Measurements from ENCODE around the gene SCG5.

Gene SCG5

DNA sequence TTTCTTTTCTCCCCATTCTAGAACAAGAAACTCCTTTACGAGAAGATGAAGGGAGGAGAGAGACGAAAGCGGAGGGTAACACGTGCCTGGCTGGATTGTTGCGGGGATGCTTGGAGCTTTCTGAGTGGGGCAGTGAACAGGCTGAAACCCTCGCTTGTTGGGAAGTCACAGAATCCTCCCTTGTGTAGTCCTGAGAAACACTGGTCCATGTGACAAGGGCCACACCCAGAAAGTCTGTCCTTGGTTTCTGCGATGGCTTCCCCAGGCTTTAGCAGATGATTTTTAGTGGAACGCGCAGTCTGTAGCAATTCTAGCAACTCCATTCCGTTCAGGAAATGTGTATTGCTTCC lies 50.2 kb downstream of the SCG5 start:
- DNase-seq (ENCODE audit: low read depth in 2 of 2): no peak

DNA sequence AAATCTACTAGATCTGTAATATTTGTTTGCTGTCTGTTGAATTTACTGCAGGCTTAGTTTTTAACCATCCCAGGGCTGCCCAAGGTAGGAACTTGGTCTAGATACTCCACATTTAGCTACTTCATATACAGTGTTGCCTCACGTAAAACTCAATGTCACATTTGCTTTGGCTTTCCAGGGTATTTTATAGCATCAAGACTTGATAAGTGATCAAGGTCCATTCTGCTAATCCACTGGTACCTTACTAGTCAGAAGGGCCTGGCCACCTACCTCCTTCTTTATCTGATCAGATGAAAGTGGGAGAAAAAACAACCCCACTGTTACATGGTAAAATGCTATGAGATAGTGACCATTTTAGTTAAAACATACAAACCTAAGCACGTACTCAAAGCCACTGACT lies 50.8 kb downstream of the SCG5 start:
- DNase-seq (ENCODE audit: low read depth in 2 of 2): no peak

DNA sequence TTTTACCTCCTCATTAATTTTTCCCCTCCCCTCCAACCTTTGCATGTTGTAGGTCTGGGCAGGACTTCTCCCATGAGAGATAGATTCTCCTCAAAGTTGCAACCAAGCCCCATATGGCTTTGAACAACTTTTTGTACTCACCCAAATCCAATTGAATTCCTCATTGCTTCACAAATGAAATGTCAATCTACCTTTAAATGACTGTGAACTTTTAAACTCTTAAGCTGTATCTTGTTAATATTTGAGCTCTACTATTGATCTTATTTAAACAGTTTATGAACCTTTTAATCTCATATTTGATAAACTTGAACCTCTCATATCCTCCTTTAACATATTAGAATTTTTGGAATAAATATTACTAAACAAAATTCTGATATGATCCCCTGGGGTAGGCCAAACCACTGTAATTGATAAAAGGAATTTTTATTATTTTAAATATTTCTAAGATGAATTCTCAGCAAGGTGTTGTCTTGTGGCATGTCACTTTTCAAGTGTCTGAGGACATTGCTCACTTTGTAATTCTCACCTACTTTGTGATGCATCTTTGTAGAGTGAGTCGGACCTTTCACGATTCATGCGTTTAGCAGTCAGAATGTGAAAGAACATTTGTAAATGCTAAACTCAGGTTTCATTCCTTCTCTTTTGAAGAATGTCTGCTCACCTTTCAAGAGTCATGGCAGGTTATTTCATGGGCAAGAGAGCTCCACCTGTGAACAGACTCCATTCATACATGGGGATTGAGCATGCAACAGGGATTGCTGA lies 52.9 kb downstream of the SCG5 start:
- DNase-seq (ENCODE audit: low read depth in 2 of 2): no peak

DNA sequence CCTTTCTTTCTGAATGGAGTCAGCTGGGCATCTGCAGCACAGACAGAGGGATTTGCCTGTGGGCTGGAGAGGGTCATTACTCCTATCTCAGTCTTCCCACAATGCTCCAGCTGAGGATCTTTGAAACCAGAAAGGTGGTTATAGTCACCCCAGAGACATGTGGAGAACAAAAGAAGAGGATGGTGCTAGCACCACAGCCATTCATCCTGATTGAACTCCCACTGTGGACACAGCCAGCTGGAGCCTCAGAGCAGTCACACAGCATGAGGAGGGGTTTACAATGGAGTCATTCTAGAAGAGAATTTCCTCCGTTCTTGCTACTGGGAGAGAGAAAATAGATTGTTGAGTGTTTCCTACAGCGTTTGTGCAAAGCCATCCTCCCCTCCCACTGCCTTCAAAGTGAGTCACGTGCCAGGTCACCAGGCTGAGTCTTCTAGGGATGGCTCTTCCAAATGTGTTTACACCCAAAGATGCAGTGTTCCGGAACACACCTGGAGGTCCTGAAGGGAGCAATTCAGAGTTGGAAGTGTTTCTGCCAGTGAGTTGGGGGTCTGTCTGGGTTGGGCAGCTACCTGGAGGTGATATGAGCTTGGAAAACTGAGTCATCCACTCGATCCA lies 57.4 kb downstream of the SCG5 start:
- DNase-seq (ENCODE audit: low read depth in 2 of 2): no peak

DNA sequence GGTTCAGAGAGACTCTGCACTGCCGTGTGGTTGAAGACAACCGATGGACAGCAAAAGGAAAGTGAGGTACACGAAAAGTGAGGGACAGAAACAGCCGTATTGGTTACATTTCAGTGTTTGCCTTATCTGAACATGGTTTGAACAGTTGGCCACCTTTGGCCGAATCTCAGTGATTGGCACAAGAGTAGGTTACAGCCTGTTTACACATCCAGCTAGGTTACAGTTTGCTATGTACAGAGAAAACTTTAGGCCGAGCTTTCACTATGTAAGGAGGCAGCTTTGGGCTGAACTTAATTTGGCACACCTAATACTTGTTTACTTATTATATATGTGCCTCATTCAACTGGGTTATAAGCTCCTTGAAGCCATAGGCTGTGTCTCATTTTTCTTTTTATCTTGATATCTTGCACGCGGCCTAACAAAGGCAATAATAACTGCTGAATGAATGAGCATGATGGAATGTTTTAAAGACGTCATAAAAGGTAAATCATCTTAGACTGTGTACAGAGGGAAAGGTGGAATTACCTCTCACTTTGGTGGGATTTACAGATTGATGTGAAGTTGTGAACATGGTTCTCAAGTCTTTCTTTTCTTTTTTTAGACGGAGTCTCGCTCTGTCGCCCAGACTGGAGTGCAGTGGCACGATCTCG lies 59.1 kb downstream of the SCG5 start:
- no peak for DNase-seq (ENCODE audit: low read depth in 2 of 2)

DNA sequence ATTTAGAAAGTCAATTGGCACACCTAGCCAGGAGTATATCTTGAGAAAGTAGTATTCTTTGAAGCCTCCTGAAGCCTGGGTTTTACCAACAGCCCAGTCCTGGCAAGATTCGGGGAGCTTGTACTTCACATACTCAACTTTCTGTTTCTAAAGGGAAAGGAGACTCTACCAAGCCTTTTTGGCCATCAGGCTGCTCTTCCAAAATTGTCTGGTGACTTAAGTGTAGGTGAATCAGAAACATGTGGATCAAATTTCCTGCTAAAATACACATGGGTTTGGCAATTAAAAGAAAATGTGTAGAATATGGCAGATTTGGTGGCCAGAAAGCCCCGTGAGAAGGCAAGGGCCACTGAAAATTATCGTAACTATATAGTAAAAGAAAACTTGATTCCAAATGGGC lies 60.4 kb downstream of the SCG5 start:
- no peak for DNase-seq (ENCODE audit: low read depth in 2 of 2)

DNA sequence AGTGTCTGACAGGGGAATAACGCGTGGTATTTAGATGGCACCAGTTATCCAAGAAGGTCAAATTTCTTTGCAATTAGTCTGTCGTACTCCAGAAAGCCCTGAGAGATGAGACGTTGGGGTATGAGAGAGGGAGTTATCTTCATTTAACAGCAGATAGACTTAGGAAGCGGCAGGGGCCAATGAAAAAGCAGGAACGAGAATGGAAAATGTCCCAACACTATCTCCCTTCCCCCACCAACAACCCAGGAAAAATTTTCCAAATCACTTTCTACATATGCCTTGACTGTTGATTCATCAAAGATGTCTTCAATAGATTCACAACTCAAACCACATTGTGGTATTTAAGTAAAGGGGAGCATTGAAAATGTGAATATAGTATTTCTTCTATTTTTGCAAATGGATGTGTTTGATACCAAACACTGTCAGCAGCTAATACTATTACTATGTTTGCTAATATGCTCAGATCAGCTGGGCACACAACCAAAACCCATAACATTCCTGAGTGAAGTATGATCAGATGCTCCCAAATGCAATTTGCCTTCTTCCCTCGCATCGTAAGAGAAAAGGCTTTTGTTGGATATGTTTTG lies 63.0 kb downstream of the SCG5 start:
- no peak for DNase-seq (ENCODE audit: low read depth in 2 of 2)

DNA sequence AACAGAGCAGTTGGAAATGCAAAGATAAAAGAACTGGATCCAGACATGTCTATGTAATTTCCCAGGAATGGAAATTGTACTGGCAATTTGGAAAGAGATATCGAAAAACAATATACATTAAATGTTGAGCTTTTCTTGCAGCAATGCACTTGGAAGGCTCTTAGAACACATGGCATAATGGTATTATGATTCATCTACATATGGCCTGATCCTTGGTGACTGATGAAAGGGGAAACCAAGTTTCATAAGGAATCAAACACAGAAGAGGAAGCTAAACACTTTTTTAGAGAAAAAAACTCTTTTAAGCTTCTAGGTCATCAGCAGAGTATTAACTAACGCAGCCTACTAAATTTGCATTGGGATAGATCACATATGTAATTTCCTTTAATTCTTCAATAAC lies 63.9 kb downstream of the SCG5 start:
- DNase-seq (ENCODE audit: low read depth in 2 of 2): no peak

DNA sequence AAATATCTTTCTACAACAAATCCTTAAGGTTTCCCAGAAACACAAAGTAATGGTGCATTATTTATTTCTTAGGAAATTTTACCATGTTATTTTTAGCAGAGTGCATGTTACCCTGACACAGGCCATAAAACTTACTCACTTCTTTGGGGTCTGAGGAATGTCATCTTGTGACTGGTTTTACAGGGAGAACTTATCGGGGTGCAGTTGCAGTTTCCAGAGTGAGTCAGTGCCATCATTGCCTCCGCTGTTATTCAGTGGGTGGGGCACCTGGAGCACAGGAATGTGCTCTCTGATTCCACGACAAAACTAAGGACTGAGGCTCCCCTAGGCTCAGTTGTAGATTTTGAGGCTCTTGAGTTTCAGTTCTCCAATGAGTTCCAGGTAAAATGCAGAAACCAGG lies 65.2 kb downstream of the SCG5 start:
- no peak for DNase-seq (ENCODE audit: low read depth in 2 of 2)

DNA sequence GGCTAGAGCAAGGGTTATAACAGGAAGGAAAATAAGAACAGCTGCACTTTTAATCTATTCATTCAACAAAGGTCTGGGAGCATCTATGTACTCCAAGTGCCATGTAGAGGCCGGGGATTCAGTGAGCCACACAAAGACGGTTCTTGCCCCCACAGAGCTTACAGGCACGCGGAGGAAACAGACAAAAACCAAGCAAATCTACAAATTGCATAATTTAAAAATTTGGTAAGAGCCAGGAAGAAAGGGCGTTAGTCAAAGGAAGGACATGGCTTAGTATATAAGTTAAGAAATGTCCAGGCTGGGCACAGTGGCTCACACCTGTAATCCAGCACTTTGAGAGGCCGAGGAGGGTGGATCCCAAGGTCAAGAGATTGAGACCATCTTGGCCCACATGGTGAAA lies 65.9 kb downstream of the SCG5 start:
- no peak for DNase-seq (ENCODE audit: low read depth in 2 of 2)

DNA sequence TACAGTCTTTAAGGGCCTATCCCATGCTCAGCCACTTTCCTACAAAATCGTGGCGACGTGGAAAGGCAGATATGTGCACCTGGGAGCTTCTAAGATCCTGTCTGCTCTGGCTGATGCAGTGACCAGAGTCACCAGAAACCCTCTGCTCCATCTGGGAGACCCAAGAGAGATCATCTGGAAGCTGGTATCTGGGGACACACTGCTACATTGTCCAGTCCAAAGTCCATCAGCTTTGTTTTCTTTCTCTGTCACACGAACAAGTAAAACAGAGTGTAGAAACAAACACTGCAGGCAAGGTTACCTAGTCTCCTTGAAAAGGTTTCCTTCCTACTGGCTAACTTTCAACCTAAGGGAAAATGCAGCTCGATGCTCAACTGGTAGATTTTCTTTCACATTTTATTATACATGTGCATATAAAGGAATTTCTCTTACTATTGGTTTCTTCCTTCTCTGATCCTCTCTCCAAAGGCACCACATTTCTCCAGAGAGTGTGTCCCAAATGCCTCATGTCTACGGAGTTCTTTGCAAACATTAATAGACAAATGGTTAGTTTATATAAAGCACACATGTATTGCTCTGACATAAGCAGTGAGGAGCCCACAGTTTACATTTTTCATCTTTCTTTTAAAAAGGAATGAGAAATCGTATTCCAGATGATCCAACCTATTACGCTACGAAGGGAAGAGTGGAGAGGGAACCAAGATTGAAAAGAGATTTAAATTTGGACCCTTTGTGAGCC lies 68.0 kb downstream of the SCG5 start:
- no peak for DNase-seq (ENCODE audit: low read depth in 2 of 2)

DNA sequence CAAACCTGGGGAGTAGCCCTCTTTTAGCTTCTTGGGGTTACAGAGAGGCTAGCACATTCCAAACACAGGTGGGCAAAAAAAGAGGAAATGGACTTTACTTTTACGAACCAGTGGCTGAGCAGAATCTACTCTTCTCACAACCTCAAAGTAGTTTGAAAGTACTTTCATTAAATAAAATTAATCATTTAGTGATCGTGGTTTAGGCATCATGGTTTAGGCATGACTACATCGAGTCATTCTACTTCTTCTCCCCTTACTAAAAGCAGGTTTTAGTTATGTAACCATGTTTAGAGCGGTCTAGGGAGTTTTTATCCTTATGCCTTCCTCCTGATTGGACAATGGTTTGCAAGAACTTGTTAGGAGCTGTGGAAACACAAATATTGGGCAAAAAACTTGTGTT lies 73.8 kb downstream of the SCG5 start:
- DNase-seq (ENCODE audit: low read depth in 2 of 2): no peak

DNA sequence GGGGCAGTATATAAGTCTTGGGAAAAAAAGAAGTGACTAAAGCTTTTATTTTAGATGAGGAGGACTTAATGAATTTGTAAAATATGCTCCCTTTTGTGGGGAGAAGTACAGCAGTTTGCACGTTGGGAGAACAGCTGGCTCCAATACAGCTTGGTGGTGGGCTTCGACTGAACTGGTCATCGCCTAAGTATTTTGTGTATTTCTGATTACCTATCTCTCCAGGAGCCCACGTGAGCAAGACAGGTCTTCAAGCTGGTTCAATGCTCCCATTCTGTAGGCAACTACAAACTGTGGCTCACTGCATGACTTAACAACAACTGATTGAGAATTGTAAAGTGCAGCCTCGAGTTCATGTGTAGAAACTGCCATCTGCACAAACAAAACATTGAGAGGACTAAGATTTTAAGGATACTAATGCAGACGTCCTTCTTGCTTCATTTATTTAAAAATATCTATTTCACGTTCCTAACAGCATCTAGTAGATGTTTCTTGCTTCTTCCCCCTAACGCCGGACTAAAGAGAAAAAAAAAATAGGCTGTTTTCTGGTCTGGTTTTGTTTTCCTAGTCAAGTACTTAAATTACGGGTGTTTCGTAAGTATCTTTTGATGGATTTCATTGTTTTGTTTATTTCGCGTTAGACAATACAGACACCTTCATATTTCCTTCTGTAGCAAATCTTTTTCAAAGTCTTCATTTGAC lies 74.9 kb downstream of the SCG5 start:
- no peak for DNase-seq (ENCODE audit: low read depth in 2 of 2)

DNA sequence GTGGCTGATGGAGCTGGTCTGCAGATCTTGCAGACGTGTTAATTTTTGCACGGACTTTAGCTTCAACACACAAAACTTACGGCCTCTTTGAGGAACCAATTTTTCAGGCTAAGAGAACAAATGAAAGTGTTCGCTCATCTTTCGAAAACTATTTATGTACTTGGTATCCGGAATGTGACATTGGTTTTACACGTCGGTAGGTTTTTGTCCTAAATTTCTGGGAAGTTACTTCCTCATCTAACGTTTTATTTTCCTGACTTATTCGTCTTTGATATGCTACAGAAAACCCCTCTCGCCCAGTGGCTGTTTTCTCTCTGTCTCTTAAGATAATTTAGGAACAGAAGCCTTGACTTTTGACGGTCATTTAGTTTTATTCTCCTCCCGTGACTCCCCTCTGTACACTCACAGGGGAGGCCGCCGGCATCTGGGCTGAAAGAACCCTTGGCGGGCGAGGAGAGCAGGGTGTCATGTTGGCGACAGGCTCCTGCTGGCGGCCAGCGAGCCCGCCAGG lies 75.5 kb downstream of the SCG5 start:
- DNase-seq (ENCODE audit: low read depth in 2 of 2): no peak

DNA sequence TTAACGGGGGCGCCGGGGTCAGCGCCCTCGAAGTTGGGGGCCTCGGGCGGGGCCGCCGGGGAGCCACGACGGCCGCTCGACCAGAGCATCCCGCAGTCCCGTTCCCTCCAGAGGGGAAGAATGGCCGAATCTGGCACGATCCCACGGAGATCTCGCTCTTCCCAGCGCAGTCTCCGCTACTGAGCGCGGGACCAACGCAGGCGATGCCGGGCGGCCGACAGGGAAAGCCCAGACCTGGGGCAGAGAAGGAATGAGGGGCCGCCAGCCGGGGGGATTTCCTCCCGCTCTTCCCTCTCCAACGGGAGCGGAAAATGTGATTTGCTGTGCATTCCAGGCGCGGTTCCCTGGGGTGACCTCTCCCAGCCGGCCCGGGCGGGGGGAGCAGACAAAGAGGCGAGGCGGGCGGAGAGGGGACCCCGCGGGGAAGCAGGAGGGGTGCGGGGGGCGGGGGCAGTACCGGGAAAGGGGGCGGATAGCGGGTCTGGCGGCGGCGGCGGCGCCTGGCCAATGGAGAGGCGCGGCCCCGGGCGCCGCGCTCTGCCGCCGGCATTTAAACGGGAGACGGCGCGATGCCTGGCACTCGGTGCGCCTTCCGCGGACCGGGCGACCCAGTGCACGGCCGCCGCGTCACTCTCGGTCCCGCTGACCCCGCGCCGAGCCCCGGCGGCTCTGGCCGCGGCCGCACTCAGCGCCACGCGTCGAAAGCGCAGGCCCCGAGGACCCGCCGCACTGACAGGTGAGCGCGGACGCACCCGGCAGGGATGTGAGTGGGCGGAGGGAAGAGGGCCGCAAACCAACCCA lies 76.1 kb downstream of the SCG5 start, which contains the start of gene GREM1:
Gene GREM1 (plus strand): TSS at position 579 of the 801 bp plus-strand sequence. CDS start 12,687 bp downstream, outside the sequence.
- no peak for DNase-seq (ENCODE audit: low read depth in 2 of 2)

DNA sequence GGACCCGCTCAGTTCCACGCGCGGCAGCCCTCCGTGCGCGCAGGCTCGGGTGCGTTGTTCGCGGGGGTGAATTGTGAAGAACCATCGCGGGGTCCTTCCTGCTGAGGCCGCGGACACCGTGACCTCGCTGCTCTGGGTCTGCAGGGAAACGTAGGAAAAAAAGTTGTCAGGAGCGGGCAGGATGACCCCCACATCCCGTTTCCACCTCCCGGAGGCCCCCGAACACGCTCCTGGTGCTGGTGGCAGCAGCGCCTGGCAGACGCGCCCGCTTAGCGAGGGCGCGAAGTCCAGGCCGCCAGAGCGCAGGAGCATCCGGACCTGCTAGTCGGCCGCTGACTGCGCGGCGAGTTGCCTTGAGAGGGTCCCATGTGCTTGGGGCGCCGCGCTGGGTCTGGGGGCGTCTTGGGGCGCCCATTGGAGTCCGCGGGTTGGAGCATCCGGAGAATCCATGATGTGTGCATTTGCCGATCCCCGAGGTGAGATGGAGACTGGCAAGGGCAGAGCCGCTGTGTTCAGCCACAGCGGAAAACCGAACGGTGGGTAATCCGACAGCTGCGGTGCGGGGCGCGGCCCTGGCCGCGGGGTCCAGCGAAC lies 76.8 kb downstream of the SCG5 start:
- DNase-seq (ENCODE audit: low read depth in 2 of 2): no peak

DNA sequence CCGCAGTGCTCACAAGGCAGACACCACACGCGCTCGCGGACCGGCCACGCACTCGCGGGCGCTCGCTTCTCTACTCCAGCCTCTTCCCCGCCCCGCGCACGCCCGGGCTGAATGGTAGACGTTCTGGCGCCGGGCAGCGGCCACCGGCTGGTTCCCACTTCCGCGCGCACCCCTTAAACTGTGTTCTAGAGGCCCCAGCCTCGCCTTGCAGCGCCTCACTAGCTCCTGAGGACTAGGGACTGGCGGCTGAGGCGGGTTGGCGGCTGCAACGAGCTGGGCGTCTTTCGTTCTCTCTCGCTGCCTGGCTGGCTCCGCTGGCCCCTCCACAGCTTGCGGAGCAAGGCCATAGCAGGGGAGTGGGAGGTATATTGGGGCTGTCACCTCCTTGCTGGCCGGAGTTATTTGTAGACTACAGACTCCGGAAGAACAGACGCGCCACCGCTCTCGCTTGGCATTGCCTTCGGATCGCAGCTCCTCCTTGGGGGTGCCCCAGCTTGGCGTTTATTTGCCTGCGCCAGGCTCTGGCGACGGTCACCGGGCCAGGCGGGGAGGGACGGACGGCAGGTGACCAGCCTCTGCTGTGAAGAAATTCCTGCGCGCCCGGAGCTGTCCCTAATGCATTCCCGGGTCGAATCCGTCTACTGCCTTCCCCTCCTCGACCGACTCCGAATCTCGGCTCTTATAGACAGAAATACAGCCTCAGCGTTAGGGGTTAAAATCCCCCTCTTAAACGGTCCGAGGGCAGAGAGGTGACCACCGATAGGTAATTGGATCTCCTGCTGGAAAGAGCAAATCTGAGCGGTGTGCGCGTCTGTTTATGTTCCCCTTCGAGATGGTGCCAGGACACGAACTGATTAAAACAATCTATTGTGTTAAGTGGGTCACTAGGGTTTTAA lies 77.6 kb downstream of the SCG5 start:
- DNase-seq (ENCODE audit: low read depth in 2 of 2): no peak

DNA sequence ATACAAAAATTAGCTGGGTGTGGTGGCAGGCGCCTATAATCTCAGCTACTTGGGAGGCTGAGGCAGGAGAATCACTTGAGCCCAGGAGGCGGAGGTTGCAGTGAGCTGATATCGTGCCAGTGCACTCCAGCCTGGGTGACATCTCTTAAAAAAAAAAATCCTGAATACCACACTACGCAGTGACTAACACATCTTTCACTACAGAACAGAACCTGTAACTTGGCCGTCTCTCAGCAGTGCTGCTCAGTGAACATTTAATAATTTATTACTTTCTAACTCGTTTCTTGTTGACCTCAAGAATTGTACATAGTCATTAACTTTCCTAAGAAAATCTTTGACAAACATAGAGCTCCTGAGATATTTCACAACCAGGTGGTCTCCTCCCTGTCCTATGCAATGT lies 80.1 kb downstream of the SCG5 start:
- no peak for DNase-seq (ENCODE audit: low read depth in 2 of 2)

DNA sequence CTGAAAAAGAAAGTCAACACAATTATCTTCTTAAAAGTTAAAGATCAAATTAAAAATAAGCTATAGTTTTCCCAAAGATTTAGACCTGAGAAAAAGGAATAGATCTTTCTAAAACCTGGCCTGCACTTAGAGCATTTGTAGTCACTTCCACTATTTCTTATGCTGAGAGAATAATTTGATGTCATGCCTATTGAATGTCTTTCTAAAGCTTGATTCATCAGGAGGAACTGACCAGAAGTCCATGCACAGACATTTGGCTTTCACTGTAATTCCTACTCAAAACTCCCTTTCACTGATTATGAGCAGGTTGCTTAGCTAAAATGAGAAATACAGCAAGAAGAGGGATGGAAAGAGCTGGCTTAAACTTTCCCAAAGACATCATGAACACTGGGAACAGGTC lies 80.6 kb downstream of the SCG5 start:
- DNase-seq (ENCODE audit: low read depth in 2 of 2): no peak
